Body of pancreas (tissue), 4 donors: ENCODE data around the gene JPH3. TPM values are rescaled to one million over a fixed set of nuclear protein-coding genes. Genes with fewer than 3 reads are reported as not detected.

ENCODE experiments used
- ATAC-seq: fragments of 150-250 bp; one replicate; pipeline ENCODE4 v1.9.1; 2016
- DNase-seq, 4 donors: peaks; one replicate each; pipeline ENCODE4 v3.0.0-alpha.2; 2019
- H3K27ac ChIP-seq, 4 donors: fragments of 200-600 bp; sonication (generic); 1 replicate in 3 of 4; 2 replicates in 1 of 4; pipeline versions ENCODE4 v1.5.1 to v1.6.1; 2016 to 2019; ENCODE audit warnings: mild to moderate bottlenecking in 1 of 4, mixed read lengths in 1 of 4, moderate library complexity in 1 of 4
- H3K27me3 ChIP-seq, 2 donors: fragments of 200-600 bp; sonication (generic); one replicate each; pipeline ENCODE4 v1.6.0; 2016; ENCODE audit warnings: mild to moderate bottlenecking in 1 of 2
- H3K36me3 ChIP-seq, 2 donors: fragments of 200-600 bp; sonication (generic); replicated peaks in 1 of 2; 2 replicates each; pipeline ENCODE4 v1.5.1; 2016; ENCODE audit warnings: low read depth in 2 of 2; ENCODE audit not compliant: insufficient read depth in 1 of 2
- H3K4me1 ChIP-seq: fragments of 200-600 bp; sonication (generic); one replicate; pipeline ENCODE4 v1.6.0; 2016
- H3K4me3 ChIP-seq, 2 donors: fragments of 200-600 bp; sonication (generic); 1 replicate in 1 of 2; 2 replicates in 1 of 2; pipeline ENCODE4 v1.5.1; 2016 to 2019
- H3K9me3 ChIP-seq, 3 donors: fragments of 200-600 bp; sonication (generic); 1 replicate in 2 of 3; 2 replicates in 1 of 3; pipeline ENCODE4 v1.5.1; 2016
- POLR2A ChIP-seq, 3 donors: fragments of 450-650 bp; IDR thresholded peaks; one replicate each; pipeline ENCODE4 v1.6.1; 2016; ENCODE audit warnings: antibody characterized with exemption in 3 of 3, mild to moderate bottlenecking in 2 of 3
- WGBS, 2 donors: methylation state at CpG; one replicate each; pipeline ENCODE4 v1.1.5; 2017; 5-methylcytosine and 5-hydroxymethylcytosine counted together
- intact Hi-C: fragments of 100-400 bp; cut with DNase I; formaldehyde crosslinking; loops from one replicate; pipeline ENCODE4 v1.15.1; 2023
- total RNA-seq, 2 donors: library from RNA; depleted of rRNA; stranded (reverse); fragments of >200 nt; gene quantifications; one replicate each; pipeline ENCODE4 v1.1.0, GENCODE V29; 2016
- TF ChIP-seq, protein P1 (sequence below), 7 experiments: fragments of 450-650 bp in 4 of 7; fragments of 200-600 bp in 3 of 7; sonication (generic) in 3 of 7; IDR thresholded peaks; one replicate each; pipeline ENCODE4 v1.5.1; 2016 to 2019; ENCODE audit warnings: antibody characterized with exemption in 7 of 7

The JPH3 gene
- total RNA-seq, 2 donors from 2014 or later, result not detected

DNA sequence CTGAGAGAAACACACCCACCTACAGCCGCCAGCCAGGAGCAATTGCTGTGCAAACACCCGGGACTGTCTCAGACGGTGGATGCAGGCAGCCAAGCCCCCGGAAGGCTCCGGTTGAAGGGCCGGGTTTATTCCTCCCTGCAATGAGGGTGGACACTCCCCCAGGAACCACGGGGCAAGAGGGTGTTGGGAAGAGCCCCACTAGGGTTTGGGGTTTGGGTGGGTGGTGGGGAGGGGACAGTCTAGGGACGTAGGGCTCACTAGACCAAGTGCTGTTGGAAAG is 19.2 kb downstream of the JPH3 start:
- H3K27ac ChIP-seq, result no peak overlapping the region

DNA sequence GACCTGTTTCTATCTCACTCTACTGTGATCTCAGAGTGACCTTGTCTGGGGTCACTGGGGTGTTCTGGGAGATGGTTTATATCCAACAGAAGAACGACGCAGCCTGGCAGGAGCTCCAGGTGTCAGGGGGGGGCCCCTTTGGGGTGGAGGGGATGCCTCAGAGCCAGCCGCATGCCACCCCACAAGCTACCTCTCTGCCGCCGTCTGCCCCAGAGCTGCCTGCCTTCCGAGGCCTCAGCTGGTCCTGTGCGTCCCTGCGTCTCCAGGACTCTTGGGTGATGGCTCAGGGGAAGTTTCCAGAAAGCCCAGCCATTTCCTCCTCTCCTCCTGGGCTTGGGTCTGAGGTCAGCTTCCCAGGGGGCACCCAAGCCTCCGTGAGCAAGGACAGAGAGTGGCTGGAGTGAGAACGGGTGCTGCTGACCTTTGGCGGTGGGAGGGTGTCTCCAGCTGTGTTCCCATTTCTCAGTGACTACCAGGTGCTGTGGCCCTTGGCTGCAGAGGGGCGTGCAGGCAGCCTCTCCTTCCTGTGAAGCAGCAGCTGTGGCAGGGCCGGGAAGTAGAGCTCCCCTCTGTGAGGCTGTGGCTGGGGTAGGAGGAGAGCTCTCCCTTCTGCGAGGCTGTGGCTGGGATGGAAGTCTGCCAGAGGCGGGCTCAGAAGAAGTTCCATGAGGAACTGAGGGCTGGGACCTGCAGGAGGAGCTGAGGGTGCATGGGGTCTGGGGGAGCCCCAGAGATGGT is 19.8 kb downstream of the JPH3 start:
- Histone ChIP-seq H3K4me3 (no peak overlapping the region), H3K27ac (no peak overlapping the region), H3K4me1 (no peaks in the 10 kb centered on the region), H3K36me3 (no peaks in the 10 kb centered on the region), H3K9me3 (no peaks in the 10 kb centered on the region), H3K27me3 (peaks cover 0 to 3% of the 10 kb centered on the region in 2 donors)
- DNase-seq (no peak), ATAC-seq (no peak)
- intact Hi-C loops, result no loop called here
- TF ChIP-seq POLR2A (IDR thresholded peaks at IDR 0.05), result no peak
- TF ChIP-seq, protein P1, sequence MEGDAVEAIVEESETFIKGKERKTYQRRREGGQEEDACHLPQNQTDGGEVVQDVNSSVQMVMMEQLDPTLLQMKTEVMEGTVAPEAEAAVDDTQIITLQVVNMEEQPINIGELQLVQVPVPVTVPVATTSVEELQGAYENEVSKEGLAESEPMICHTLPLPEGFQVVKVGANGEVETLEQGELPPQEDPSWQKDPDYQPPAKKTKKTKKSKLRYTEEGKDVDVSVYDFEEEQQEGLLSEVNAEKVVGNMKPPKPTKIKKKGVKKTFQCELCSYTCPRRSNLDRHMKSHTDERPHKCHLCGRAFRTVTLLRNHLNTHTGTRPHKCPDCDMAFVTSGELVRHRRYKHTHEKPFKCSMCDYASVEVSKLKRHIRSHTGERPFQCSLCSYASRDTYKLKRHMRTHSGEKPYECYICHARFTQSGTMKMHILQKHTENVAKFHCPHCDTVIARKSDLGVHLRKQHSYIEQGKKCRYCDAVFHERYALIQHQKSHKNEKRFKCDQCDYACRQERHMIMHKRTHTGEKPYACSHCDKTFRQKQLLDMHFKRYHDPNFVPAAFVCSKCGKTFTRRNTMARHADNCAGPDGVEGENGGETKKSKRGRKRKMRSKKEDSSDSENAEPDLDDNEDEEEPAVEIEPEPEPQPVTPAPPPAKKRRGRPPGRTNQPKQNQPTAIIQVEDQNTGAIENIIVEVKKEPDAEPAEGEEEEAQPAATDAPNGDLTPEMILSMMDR (IDR thresholded peaks at IDR 0.05), result no peak
- 29 to 30% methylated on average over 6 to 14 of the region's 15 CpGs for WGBS, 2 donors

More for the DNA sequence above, 19.2 kb downstream of the JPH3 start:
- TF ChIP-seq, protein P1 (IDR thresholded peaks at IDR 0.05), result no peak
- no peak for TF ChIP-seq POLR2A (IDR thresholded peaks at IDR 0.05)
- Histone ChIP-seq H3K27me3 (peaks cover 0 to 3% of the 10 kb centered on the region in 2 donors), H3K4me3 (no peak overlapping the region), H3K4me1 (no peaks in the 10 kb centered on the region), H3K9me3 (no peaks in the 10 kb centered on the region), H3K36me3 (no peaks in the 10 kb centered on the region)
- DNase-seq, result no peak
- intact Hi-C loops, result no loop called here
- WGBS, 2 donors, result 28 to 29% methylated on average over 4 to 8 of the region's 8 CpGs
- no peak for ATAC-seq

DNA sequence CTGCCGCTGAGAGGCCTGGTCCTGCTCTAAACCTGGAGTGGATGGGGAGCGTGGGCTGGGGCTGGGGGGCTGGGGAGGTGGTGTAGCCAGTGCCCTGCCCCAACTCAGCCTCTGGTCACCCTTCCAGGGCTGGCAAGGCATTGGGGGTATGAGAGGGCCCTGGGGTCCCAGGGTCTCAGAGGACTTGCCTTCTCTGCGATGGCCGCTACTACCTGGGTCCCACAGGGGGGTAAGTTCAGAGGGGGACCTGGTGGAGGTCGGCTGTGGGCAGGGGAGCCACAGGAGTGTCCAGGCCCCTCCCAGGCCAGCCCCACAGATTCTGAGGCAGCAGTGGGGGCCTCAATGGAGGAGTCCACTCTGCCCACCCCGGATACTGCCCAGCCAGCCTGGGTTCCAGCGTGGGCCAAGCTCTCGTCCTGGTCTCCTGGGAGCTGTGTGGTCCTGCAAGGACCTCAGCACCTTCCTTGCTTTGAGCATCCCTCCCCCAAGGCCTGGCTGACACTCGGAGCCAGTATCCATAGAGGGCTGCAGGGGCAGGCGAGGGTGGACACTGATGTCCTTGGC is 20.5 kb downstream of the JPH3 start:
- no peaks in the 10 kb centered on the region for H3K4me1 ChIP-seq
- peaks cover 0 to 3% of the 10 kb centered on the region in 2 donors for H3K27me3 ChIP-seq
- TF ChIP-seq, protein P1 (IDR thresholded peaks at IDR 0.05), result no peak
- no peak for TF ChIP-seq POLR2A (IDR thresholded peaks at IDR 0.05)
- no peaks in the 10 kb centered on the region for H3K9me3 ChIP-seq
- intact Hi-C loops, result no loop called here
- no peak overlapping the region for H3K27ac ChIP-seq
- DNase-seq, result no peak
- no peak for ATAC-seq
- 59 to 70% methylated on average over 5 to 6 of the region's 10 CpGs for WGBS, 2 donors
- no peaks in the 10 kb centered on the region for H3K36me3 ChIP-seq
- no peak overlapping the region for H3K4me3 ChIP-seq

DNA sequence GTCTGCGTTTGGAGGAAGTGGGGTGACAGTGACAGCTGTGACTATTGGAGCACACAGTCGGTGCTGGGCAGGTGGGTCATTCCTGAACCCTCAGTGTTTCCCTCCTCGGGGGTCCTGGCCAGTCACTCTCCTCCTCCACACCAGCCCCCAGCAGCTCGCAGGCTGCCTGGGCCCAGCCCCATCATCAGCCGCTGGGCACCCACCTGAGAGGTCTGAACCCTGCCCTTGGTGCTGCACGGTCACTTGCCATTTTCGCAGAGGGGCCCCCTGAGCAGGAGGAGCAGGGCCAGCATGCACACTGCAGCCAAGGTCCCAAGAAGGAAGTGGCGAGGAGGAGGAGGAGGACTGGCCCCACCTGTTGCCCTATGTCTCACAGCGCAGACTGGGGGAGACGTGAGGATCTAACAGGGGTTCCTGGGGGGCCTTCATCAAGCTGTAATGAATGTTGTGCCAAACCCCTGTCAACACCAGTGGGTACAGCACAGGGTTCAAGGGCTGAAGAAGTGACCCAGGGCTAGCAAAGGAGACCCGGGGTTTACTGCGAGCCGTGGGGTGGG is 23.0 kb downstream of the JPH3 start:
- 60 to 67% methylated on average over 5 to 13 of the region's 13 CpGs for WGBS, 2 donors
- DNase-seq (no peak), ATAC-seq (no peak)
- Histone ChIP-seq H3K4me3 (no peak overlapping the region), H3K27ac (no peak overlapping the region), H3K27me3 (no peaks in the 10 kb centered on the region), H3K9me3 (no peaks in the 10 kb centered on the region), H3K4me1 (no peaks in the 10 kb centered on the region), H3K36me3 (no peaks in the 10 kb centered on the region)
- intact Hi-C loops, result no loop called here
- TF ChIP-seq, protein P1 (IDR thresholded peaks at IDR 0.05), result no peak
- no peak for TF ChIP-seq POLR2A (IDR thresholded peaks at IDR 0.05)
